DMS 273 treated with DMSO at 0.1 percent for 48 hours (cell line): ENCODE measurements around the gene PRKCQ.

Source experiments
- DNase-seq: peaks from one replicate; lab custom pipeline; 2025; lab: John Stamatoyannopoulos, UW

PRKCQ gene

GRCh38 chr10:6579904-6580278, at the start of gene PRKCQ:
PRKCQ (minus strand) TSS chr10:6580276; CDS start chr10:6515135, 65,141 bp downstream.
- no peak for DNase-seq

- DNase-seq = no peak
Observed at GRCh38 chr10:6625428-6625827, 45.4 kb upstream of the PRKCQ start.

- DNase-seq = no peak
Observed at GRCh38 chr10:6624392-6624791, 44.3 kb upstream of the PRKCQ start.

GRCh38 chr10:6622921-6623320, 42.8 kb upstream of the PRKCQ start:
- DNase-seq = no peak

- DNase-seq = no peak
Observed at GRCh38 chr10:6621536-6621935, 41.5 kb upstream of the PRKCQ start.

GRCh38 chr10:6619660-6620059, 39.6 kb upstream of the PRKCQ start:
- DNase-seq = no peak

- DNase-seq = no peak
Observed at GRCh38 chr10:6618340-6618739, 38.3 kb upstream of the PRKCQ start.

- no peak for DNase-seq
Observed at GRCh38 chr10:6617309-6618076, 37.4 kb upstream of the PRKCQ start.

GRCh38 chr10:6615971-6616370, 35.9 kb upstream of the PRKCQ start:
- no peak for DNase-seq

GRCh38 chr10:6612371-6612770, 32.3 kb upstream of the PRKCQ start:
- no peak for DNase-seq

GRCh38 chr10:6610647-6611046, 30.6 kb upstream of the PRKCQ start:
- no peak for DNase-seq

GRCh38 chr10:6609625-6610024, 29.5 kb upstream of the PRKCQ start:
- DNase-seq = no peak

GRCh38 chr10:6607778-6608177, 27.7 kb upstream of the PRKCQ start:
- DNase-seq = no peak

- no peak for DNase-seq
Observed at GRCh38 chr10:6607182-6607581, 27.1 kb upstream of the PRKCQ start.

GRCh38 chr10:6603142-6604125, 23.4 kb upstream of the PRKCQ start:
- no peak for DNase-seq

GRCh38 chr10:6602700-6603084, 22.6 kb upstream of the PRKCQ start:
- DNase-seq = no peak

GRCh38 chr10:6602026-6602699, 22.1 kb upstream of the PRKCQ start:
- no peak for DNase-seq

- no peak for DNase-seq
Observed at GRCh38 chr10:6601246-6601805, 21.2 kb upstream of the PRKCQ start.

- no peak for DNase-seq
Observed at GRCh38 chr10:6600224-6600987, 20.3 kb upstream of the PRKCQ start.

- DNase-seq = no peak
Observed at GRCh38 chr10:6598679-6599078, 18.6 kb upstream of the PRKCQ start.

- DNase-seq = no peak
Observed at GRCh38 chr10:6597478-6597877, 17.4 kb upstream of the PRKCQ start.
